Activated CD4-positive, alpha-beta T cell treated with anti-CD3 and anti-CD28 coated beads for 48 hours (primary cell): ENCODE data around the gene ADAR.

ENCODE experiments used
- DNase-seq: peaks from one replicate; pipeline ENCODE4 v3.0.0-alpha.2; 2020

Gene ADAR

GRCh38 chr1:154583773-154584172, 24.2 kb downstream of the ADAR start:
- DNase-seq = no peak

GRCh38 chr1:154582885-154583284, 25.1 kb downstream of the ADAR start:
- no peak for DNase-seq

- no peak for DNase-seq
Observed at GRCh38 chr1:154581766-154582165, 26.2 kb downstream of the ADAR start.

- no peak for DNase-seq
Observed at GRCh38 chr1:154579374-154579773, 28.6 kb downstream of the ADAR start.

- no peak for DNase-seq
Observed at GRCh38 chr1:154578058-154578418, 29.9 kb downstream of the ADAR start.

- no peak for DNase-seq
Observed at GRCh38 chr1:154577346-154578057, 30.5 kb downstream of the ADAR start.

- no peak for DNase-seq
Observed at GRCh38 chr1:154575951-154576566, 31.9 kb downstream of the ADAR start.

- DNase-seq = no peak
Observed at GRCh38 chr1:154575147-154575927, 32.6 kb downstream of the ADAR start.

- no peak for DNase-seq
Observed at GRCh38 chr1:154574716-154575115, 33.3 kb downstream of the ADAR start.

GRCh38 chr1:154573168-154573510, 34.8 kb downstream of the ADAR start:
- DNase-seq = no peak

GRCh38 chr1:154572468-154573167, 35.4 kb downstream of the ADAR start:
- DNase-seq = no peak

- DNase-seq = no peak
Observed at GRCh38 chr1:154571964-154572288, 36.1 kb downstream of the ADAR start.

GRCh38 chr1:154571244-154571963, 36.6 kb downstream of the ADAR start:
- DNase-seq = no peak

GRCh38 chr1:154568157-154568815, 39.7 kb downstream of the ADAR start:
- no peak for DNase-seq

GRCh38 chr1:154567386-154568156, 40.4 kb downstream of the ADAR start, which contains the start of gene CHRNB2:
Gene CHRNB2 (plus strand): TSS chr1:154567778. CDS start chr1:154568045, 267 bp downstream.
- peak; percentile 75 for DNase-seq

- DNase-seq = no peak
Observed at GRCh38 chr1:154565876-154566275, 42.1 kb downstream of the ADAR start.

GRCh38 chr1:154559466-154560044, 48.4 kb downstream of the ADAR start:
- DNase-seq = peak; percentile 88

- DNase-seq = peak; percentile 99
Observed at GRCh38 chr1:154558720-154559465, 49.1 kb downstream of the ADAR start.

- DNase-seq = peak; percentile 46
Observed at GRCh38 chr1:154557939-154558719, 49.9 kb downstream of the ADAR start, which contains the start of gene UBE2Q1. Gene UBE2Q1 (minus strand): TSS chr1:154558662. CDS start chr1:154558553, 109 bp downstream.
